NCI-H1092 treated with DMSO at 0.1 percent for 48 hours (cell line): Measurements from ENCODE around the gene MT1E.

Experiments used
- DNase-seq: peaks from one replicate; lab custom pipeline; 2025; lab: John Stamatoyannopoulos, UW

The MT1E gene

GRCh38 chr16:56626685-56627084, 1.1 kb downstream of the MT1E start:
- no peak for DNase-seq

DNA sequence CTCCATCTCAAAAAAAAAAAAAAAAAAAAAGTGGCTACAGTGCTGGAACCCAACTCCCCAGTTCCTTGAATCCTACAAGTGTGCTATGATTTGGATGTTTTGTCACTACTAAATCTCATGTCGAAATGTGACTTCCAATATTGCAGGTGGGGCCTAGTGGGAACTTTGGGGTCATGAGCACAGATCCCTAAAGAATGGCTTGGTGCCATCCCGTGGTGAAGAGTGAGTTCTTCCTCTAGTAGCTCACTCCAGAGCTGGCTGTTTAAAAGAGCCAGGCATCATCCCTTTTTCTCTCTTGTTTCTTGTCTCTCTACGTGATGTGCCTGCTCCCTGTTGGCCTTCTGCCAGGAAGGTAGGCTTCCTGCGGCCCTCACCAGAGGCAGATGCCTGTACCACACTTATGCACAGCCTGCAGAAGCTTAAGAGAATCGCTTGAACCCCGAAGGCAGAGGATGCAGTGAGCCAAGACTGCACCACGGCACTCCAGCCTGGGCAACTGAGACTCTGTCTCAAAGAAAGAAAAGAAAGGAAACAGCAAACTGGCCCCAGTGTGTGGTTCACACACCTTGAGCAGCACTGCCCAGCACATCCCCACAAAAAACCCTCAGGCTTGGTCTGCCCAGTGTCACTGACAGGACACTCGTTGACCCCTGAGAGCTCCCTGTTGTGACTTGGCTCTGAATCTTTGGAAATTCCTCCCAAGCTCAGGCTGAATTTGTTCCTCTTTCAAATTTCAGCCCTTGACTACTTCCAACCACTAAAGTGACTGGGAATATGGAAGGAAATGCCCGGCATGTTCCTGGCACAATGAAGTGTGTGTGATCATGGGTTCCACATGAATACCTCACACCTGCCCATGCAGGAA, 3.1 kb downstream of the MT1E start:
- no peak for DNase-seq

DNA sequence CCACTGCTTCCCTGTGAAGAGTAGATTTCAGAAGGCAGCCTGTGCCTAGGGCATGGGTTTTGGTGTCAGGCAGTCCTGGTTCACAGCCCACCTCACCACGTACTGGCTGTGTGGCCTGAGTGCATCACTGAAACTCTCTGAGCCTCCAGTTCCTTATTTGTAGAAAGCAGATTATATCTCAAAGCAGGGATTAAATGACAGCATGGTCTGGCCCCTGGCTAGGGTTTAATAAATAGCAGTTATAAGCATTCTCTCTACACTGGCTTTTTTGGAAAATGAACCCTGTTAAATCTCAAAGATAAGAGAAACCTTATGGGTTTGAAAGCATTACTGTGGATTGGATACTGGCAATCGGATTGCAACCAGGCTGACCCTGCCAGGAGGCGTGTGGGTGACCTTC, 4.0 kb downstream of the MT1E start:
- DNase-seq = no peak

GRCh38 chr16:56630134-56630533, 4.6 kb downstream of the MT1E start:
- DNase-seq = no peak

DNA sequence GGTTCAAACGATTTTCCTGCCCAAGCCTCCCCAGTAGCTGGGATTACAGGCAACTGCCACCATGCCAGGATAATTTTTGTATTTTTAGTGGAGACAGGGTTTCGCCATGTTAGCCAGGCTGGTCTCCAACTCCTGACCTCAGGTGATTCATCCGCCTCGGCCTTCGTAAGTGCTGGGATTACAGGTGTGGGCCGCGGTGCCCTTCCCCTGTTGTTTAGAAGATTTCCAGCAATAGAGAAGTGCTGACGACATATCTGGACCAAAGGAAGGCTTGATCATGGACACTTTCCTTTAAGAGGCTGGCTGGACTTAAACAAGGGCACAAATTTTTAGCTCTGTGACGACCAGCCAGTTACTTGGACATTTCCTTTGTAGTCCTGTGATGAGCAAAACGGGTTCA, 5.6 kb downstream of the MT1E start:
- DNase-seq = no peak

GRCh38 chr16:56631832-56632155, 6.2 kb downstream of the MT1E start:
- DNase-seq = no peak

- no peak for DNase-seq
Observed at GRCh38 chr16:56632156-56632847, 6.7 kb downstream of the MT1E start, which contains the start of gene MT1M. MT1M (plus strand) TSS chr16:56632659; CDS start chr16:56632732, 73 bp downstream.

DNA sequence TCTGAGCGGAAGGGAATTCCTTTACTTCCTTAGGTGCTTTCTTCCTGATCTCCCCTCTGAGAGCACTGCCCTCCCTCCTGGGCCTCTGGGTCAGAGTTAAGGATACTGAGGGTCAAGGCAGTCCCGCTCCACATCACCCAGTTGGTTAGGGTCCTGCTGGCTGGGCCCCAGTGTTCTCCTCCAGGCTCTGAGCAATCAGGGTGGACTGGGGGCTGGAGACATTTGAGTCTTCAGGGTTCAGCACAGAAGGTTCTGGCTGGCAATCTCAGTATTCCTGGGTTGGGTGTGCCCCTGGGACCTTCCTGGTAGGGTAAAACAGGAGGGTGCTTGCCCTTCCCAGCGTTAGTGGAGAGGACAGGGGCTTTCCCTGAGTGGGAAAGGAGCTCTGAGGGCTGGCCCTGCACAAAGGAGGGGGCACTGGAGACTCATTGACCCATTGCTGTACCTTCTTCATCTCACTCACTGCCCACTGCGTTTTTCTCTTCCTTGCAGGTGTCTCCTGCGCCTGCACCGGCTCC, 7.3 kb downstream of the MT1E start:
- DNase-seq = no peak

DNA sequence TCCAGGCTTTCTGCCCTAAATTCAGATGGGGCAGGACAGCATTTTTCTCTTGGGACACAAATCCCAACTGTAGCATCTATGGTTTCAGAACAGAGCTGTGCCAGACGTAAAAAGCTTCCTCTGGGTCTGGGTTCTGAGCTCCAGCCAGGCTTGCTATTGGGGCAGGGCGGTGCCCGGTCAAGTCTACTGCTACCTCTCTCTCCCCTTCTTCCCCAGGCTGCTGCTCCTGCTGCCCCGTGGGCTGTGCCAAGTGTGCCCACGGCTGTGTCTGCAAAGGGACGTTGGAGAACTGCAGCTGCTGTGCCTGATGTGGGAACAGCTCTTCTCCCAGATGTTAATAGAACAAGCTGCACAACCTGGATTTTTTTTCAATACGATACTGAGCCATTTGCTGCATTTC, 8.0 kb downstream of the MT1E start:
- no peak for DNase-seq

- DNase-seq = no peak
Observed at GRCh38 chr16:56634715-56635440, 9.3 kb downstream of the MT1E start.

GRCh38 chr16:56635441-56635967, 9.9 kb downstream of the MT1E start:
- no peak for DNase-seq

GRCh38 chr16:56636616-56637413, 11.2 kb downstream of the MT1E start:
- DNase-seq = no peak

DNA sequence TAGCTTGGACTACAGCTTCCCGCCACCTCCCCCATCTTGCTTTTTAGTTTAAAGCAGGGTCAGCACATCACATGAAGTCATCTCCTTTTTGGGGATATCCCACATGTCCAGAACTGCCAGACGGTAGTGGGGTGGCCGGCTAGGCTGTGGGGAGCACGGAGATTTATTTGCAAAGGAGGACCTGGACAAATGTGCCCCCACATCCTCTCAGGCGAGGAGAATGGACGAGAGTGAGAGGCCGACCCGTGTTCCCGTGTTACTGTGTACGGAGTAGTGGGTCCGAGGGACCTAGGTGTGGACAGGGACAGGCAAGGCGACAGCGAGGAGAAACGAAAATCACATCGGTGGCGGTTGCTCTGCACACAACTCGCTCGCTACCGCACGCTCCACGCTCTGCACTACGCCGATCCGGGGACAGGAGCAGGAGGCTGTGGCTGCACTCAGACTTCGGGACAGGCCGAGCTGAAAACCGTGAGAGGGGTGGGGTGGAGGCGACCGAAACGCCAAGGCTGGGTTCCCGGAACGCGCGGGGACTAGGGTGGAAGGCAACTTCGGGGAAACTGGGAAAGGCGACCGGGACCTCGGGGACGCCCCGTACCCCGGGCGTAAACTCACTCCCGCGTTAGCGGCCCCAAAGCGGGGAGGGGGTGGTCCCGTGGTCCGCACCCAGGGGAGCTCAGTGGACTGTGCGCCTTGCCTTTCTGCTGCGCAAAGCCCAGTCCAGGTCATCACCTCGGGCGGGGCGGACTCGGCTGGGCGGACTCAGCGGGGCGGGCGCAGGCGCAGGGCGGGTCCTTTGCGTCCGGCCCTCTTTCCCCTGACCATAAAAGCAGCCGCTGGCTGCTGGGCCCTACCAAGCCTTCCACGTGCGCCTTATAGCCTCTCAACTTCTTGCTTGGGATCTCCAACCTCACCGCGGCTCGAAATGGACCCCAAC, 12.5 kb downstream of the MT1E start, which contains the start of gene MT1A:
MT1A (plus strand) TSS at position 853 of the 937 bp plus-strand sequence; CDS start at position 926, 73 bp downstream.
- DNase-seq = no peak

GRCh38 chr16:56639045-56639444, 13.5 kb downstream of the MT1E start:
- no peak for DNase-seq

GRCh38 chr16:56640076-56640475, 14.5 kb downstream of the MT1E start:
- DNase-seq = no peak

DNA sequence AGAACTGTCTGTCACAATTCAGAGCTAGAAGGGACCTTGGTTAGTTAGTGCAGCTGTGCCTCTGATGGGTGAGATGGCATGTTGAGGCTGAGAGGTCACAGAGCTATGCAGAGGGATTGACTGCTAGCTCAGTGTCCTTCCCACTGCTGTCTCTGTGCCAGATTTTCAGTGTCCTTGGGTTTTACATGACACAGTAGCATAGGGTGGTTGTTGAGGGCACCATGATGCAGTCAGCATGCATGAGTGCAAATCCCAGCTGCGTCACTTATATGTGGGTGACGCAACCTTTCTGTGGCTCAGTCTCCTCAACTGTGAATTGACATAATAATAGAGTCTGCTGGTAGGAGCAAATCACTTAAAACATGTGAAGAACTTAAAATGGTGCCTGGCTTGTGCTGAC, 15.6 kb downstream of the MT1E start:
- no peak for DNase-seq

GRCh38 chr16:56643080-56643778, 17.6 kb downstream of the MT1E start:
- no peak for DNase-seq

- no peak for DNase-seq
Observed at GRCh38 chr16:56643833-56644232, 18.3 kb downstream of the MT1E start.

GRCh38 chr16:56645311-56645710, 19.7 kb downstream of the MT1E start:
- no peak for DNase-seq

DNA sequence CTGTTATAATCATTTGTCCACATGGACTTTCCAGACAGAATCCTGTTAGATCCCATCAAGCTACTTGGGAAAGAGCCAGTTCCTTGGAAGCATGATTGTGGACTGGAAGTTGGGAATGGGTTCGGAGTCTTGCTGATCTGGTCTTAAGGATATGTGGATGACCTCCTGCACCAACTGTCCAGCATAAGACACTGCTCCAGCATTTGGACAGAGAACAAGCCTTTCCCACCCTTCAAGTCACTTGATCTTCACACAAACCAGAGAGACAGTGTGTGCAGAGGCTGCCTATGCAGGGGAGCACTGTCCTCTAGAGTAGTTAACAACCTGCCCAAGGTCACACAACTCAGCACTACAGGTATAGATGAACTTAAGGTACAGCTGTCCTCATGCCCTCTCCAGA, 20.3 kb downstream of the MT1E start:
- DNase-seq = no peak
